Stimulated activated CD4-positive, alpha-beta T cell treated with anti-CD3 and anti-CD28 coated beads, TNF-alpha, amount 100 ng/mL, for 24 hours (primary cell): Measurements from ENCODE around the gene MAP2K7.

Experiments used
- DNase-seq, 3 experiments: peaks; one replicate each; pipeline ENCODE4 v3.0.0-alpha.2; 2020; ENCODE audit warnings: low read depth in 3 of 3

Gene MAP2K7

GRCh38 chr19:7963566-7963965 lies 59.9 kb downstream of the MAP2K7 start:
- no peak for DNase-seq
